ENCODE measurements around the gene RBBP5. TPM values are rescaled to one million over a fixed set of nuclear protein-coding genes. Genes with fewer than 3 reads are reported as not detected.

RBBP5 gene
- total RNA-seq, 1 experiment from 2014 or later: 17.3 TPM

DNA sequence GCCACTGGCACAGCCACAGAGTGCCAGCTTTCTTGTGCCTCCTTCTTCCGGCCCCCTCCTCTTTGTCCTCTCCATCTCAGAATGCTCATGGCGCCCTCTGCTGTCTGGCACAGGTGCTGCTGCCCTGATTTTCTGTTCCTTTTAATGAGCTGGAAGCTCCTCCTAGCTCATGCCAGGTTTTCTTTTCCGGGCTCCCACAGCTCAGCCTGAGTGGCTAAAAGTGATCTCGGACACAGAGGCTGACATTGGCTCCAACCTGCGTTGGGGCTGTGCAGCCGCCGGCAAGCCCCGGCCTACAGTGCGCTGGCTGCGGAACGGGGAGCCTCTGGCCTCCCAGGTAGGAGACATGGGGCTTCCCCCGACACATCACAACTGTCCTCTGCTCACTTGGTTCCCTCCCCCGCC lies 60.1 kb downstream of the RBBP5 start:
- H3K9me3 Mint-ChIP-seq: no peaks in the 10 kb centered on the region
- DNase-seq: peak; percentile 90
- Histone ChIP-seq H3K23ac (ENCODE audit: insufficient read length, low read depth, low read length) (no peak overlapping the region), H4K20me1 (ENCODE audit: control insufficient read depth, insufficient read depth, insufficient read length) (no peaks in the 10 kb centered on the region), H2BK20ac (ENCODE audit: low read depth, low read length, poor library complexity, severe bottlenecking) (no peak overlapping the region), H4K5ac (ENCODE audit: insufficient read length, low read depth, low read length) (no peak overlapping the region), H2AK5ac (ENCODE audit: insufficient read length, low read length) (no peak overlapping the region), H4K8ac (replicated peaks; ENCODE audit: insufficient read length, low read depth, low read length) (no peak overlapping the region), H2BK12ac (ENCODE audit: insufficient read length, low read depth, low read length) (no peak overlapping the region), H3T11ph (ENCODE audit: low read length) (no peak overlapping the region), H3K27ac (ENCODE audit: insufficient read length, low read depth, low read length) (no peak overlapping the region), H2BK5ac (ENCODE audit: insufficient read length, low read length) (no peak overlapping the region), H2AFZ (ENCODE audit: low read length) (no peak overlapping the region), H3K23me2 (ENCODE audit: insufficient read length, low read depth, low read length, poor library complexity, severe bottlenecking) (no peaks in the 10 kb centered on the region), H3K18ac (ENCODE audit: insufficient read length, low read depth, low read length) (no peak overlapping the region), H3K14ac (ENCODE audit: insufficient read depth, low read length) (no peak overlapping the region), H2BK120ac (ENCODE audit: low read depth, low read length, poor library complexity, severe bottlenecking) (no peak overlapping the region), H3K4me1 (ENCODE audit: insufficient read depth, low read length) (no peaks in the 10 kb centered on the region), H3K4ac (ENCODE audit: low read depth, low read length) (no peak overlapping the region), H2BK15ac (ENCODE audit: low read depth, low read length) (no peak overlapping the region), H3K79me1 (ENCODE audit: insufficient read depth, low read depth, low read length, poor library complexity, severe bottlenecking) (no peaks in the 10 kb centered on the region), H3K4me2 (ENCODE audit: insufficient read depth, insufficient read length, low read length) (no peak overlapping the region), H3K9ac (ENCODE audit: extremely low read depth, insufficient read length, low read length) (no peak overlapping the region), H3K27me3 (ENCODE audit: insufficient read depth, low read length) (no peaks in the 10 kb centered on the region), H3K79me2 (ENCODE audit: insufficient read depth, low read length) (no peaks in the 10 kb centered on the region), H3K56ac (ENCODE audit: insufficient read length, low read depth, low read length) (no peak overlapping the region), H4K91ac (ENCODE audit: insufficient read length, low read depth, low read length) (no peak overlapping the region), H3K9me3 (ENCODE audit: control insufficient read depth, low read depth, low read length) (no peaks in the 10 kb centered on the region)
- no peak overlapping the region for H3K4me3 Mint-ChIP-seq
- H3K36me3 Mint-ChIP-seq (ENCODE audit: insufficient read depth in 1 of 3, low read depth in 3 of 3): no peaks in the 10 kb centered on the region
- TF ChIP-seq, protein P1, sequence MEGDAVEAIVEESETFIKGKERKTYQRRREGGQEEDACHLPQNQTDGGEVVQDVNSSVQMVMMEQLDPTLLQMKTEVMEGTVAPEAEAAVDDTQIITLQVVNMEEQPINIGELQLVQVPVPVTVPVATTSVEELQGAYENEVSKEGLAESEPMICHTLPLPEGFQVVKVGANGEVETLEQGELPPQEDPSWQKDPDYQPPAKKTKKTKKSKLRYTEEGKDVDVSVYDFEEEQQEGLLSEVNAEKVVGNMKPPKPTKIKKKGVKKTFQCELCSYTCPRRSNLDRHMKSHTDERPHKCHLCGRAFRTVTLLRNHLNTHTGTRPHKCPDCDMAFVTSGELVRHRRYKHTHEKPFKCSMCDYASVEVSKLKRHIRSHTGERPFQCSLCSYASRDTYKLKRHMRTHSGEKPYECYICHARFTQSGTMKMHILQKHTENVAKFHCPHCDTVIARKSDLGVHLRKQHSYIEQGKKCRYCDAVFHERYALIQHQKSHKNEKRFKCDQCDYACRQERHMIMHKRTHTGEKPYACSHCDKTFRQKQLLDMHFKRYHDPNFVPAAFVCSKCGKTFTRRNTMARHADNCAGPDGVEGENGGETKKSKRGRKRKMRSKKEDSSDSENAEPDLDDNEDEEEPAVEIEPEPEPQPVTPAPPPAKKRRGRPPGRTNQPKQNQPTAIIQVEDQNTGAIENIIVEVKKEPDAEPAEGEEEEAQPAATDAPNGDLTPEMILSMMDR (conservative IDR thresholded peaks at IDR 0.05): peak; percentile 96
- no CpG with 5 or more reads among the region's 13 CpGs for WGBS (ENCODE audit: extremely low coverage, insufficient read length, low lambda C conversion rate)
- peaks cover 3% of the 10 kb centered on the region; the same call in 1 of the 2 replicates for H3K27me3 Mint-ChIP-seq (ENCODE audit: low read depth)
- no peak overlapping the region for H3K27ac Mint-ChIP-seq
- peaks cover 4% of the 10 kb centered on the region in 2 experiments for H3K4me1 Mint-ChIP-seq
